ENCODE results near the gene BMP6.
"Not testable (repeated sequence)": the region's sequence is repeated elsewhere in the genome, so short reads cannot be mapped to it uniquely, and the experiment has no call there.

BMP6 gene

GRCh38 chr6:7805850-7806214, 79.9 kb downstream of the BMP6 start:
- H3K4me1 ChIP-seq (ENCODE audit: control insufficient read depth, insufficient read depth, low read length): peaks cover 5% of the 10 kb centered on the region; the same call in 1 of the 2 replicates
- no peaks in the 10 kb centered on the region for H3K27me3 ChIP-seq (ENCODE audit: control insufficient read depth, insufficient read depth, low read length)
- no peaks in the 10 kb centered on the region; the same call in 1 of the 2 replicates for H3K9me3 ChIP-seq (ENCODE audit: control insufficient read depth, insufficient read depth, low read length)
- no peak overlapping the region for H3K4me3 ChIP-seq (ENCODE audit: low read length)
- WGBS (ENCODE audit: insufficient coverage, insufficient read length): no CpG with 5 or more reads among the region's 6 CpGs
- no peaks in the 10 kb centered on the region for H3K36me3 ChIP-seq (ENCODE audit: control insufficient read depth, insufficient read depth, low read length)
- DNase-seq (ENCODE audit: low read depth, low spot score): no peak
- H3K27ac ChIP-seq (ENCODE audit: low read length): no peak overlapping the region

- Histone ChIP-seq H3K4me1 (ENCODE audit: control insufficient read depth, insufficient read depth, low read length) (peaks cover 5% of the 10 kb centered on the region; the same call in 1 of the 2 replicates), H3K4me3 (ENCODE audit: low read length) (no peak overlapping the region), H3K27me3 (ENCODE audit: control insufficient read depth, insufficient read depth, low read length) (no peaks in the 10 kb centered on the region), H3K9me3 (ENCODE audit: control insufficient read depth, insufficient read depth, low read length) (no peaks in the 10 kb centered on the region; the same call in 1 of the 2 replicates), H3K36me3 (ENCODE audit: control insufficient read depth, insufficient read depth, low read length) (no peaks in the 10 kb centered on the region), H3K27ac (ENCODE audit: low read length) (no peak overlapping the region)
- no CpG with 5 or more reads among the region's 1 CpG for WGBS (ENCODE audit: insufficient coverage, insufficient read length)
- DNase-seq (ENCODE audit: low read depth, low spot score): no peak
Measured at GRCh38 chr6:7806711-7807110, 80.8 kb downstream of the BMP6 start.

GRCh38 chr6:7809346-7809745, 83.4 kb downstream of the BMP6 start:
- WGBS (ENCODE audit: insufficient coverage, insufficient read length): no CpG with 5 or more reads among the region's 7 CpGs
- Histone ChIP-seq H3K27ac (ENCODE audit: low read length) (no peak overlapping the region), H3K36me3 (ENCODE audit: control insufficient read depth, insufficient read depth, low read length) (no peaks in the 10 kb centered on the region), H3K27me3 (ENCODE audit: control insufficient read depth, insufficient read depth, low read length) (no peaks in the 10 kb centered on the region), H3K9me3 (ENCODE audit: control insufficient read depth, insufficient read depth, low read length) (no peaks in the 10 kb centered on the region), H3K4me1 (ENCODE audit: control insufficient read depth, insufficient read depth, low read length) (no peaks in the 10 kb centered on the region), H3K4me3 (ENCODE audit: low read length) (no peak overlapping the region)
- DNase-seq (ENCODE audit: low read depth, low spot score): no peak

GRCh38 chr6:7811441-7811840, 85.5 kb downstream of the BMP6 start:
- DNase-seq (ENCODE audit: low read depth, low spot score): no peak
- H3K9me3 ChIP-seq (ENCODE audit: control insufficient read depth, insufficient read depth, low read length): no peaks in the 10 kb centered on the region
- H3K36me3 ChIP-seq (ENCODE audit: control insufficient read depth, insufficient read depth, low read length): no peaks in the 10 kb centered on the region
- no peak overlapping the region for H3K27ac ChIP-seq (ENCODE audit: low read length)
- WGBS (ENCODE audit: insufficient coverage, insufficient read length): 100% methylated on average over 2 of the region's 9 CpGs
- no peaks in the 10 kb centered on the region for H3K4me1 ChIP-seq (ENCODE audit: control insufficient read depth, insufficient read depth, low read length)
- no peak overlapping the region for H3K4me3 ChIP-seq (ENCODE audit: low read length)
- H3K27me3 ChIP-seq (ENCODE audit: control insufficient read depth, insufficient read depth, low read length): no peaks in the 10 kb centered on the region

- no CpG with 5 or more reads among the region's 2 CpGs for WGBS (ENCODE audit: insufficient coverage, insufficient read length)
- Histone ChIP-seq H3K4me1 (ENCODE audit: control insufficient read depth, insufficient read depth, low read length) (no peaks in the 10 kb centered on the region), H3K4me3 (ENCODE audit: low read length) (no peak overlapping the region), H3K9me3 (ENCODE audit: control insufficient read depth, insufficient read depth, low read length) (no peaks in the 10 kb centered on the region), H3K27ac (ENCODE audit: low read length) (no peak overlapping the region), H3K36me3 (ENCODE audit: control insufficient read depth, insufficient read depth, low read length) (no peaks in the 10 kb centered on the region), H3K27me3 (ENCODE audit: control insufficient read depth, insufficient read depth, low read length) (no peaks in the 10 kb centered on the region)
- DNase-seq (ENCODE audit: low read depth, low spot score): no peak
Measured at GRCh38 chr6:7812623-7813022, 86.7 kb downstream of the BMP6 start.

- H3K9me3 ChIP-seq (ENCODE audit: control insufficient read depth, insufficient read depth, low read length): no peaks in the 10 kb centered on the region
- H3K4me3 ChIP-seq (ENCODE audit: low read length): no peak overlapping the region
- no peaks in the 10 kb centered on the region for H3K4me1 ChIP-seq (ENCODE audit: control insufficient read depth, insufficient read depth, low read length)
- H3K36me3 ChIP-seq (ENCODE audit: control insufficient read depth, insufficient read depth, low read length): no peaks in the 10 kb centered on the region
- DNase-seq (ENCODE audit: low read depth, low spot score): no peak
- WGBS (ENCODE audit: insufficient coverage, insufficient read length): no CpG with 5 or more reads among the region's 1 CpG
- no peaks in the 10 kb centered on the region for H3K27me3 ChIP-seq (ENCODE audit: control insufficient read depth, insufficient read depth, low read length)
- no peak overlapping the region for H3K27ac ChIP-seq (ENCODE audit: low read length)
Measured at GRCh38 chr6:7813193-7813592, 87.3 kb downstream of the BMP6 start.

GRCh38 chr6:7813704-7814103, 87.8 kb downstream of the BMP6 start:
- Histone ChIP-seq H3K9me3 (ENCODE audit: control insufficient read depth, insufficient read depth, low read length) (no peaks in the 10 kb centered on the region), H3K4me1 (ENCODE audit: control insufficient read depth, insufficient read depth, low read length) (no peaks in the 10 kb centered on the region), H3K4me3 (ENCODE audit: low read length) (no peak overlapping the region), H3K27me3 (ENCODE audit: control insufficient read depth, insufficient read depth, low read length) (no peaks in the 10 kb centered on the region), H3K27ac (ENCODE audit: low read length) (no peak overlapping the region), H3K36me3 (ENCODE audit: control insufficient read depth, insufficient read depth, low read length) (no peaks in the 10 kb centered on the region)
- peak; percentile 11 for DNase-seq (ENCODE audit: low read depth, low spot score)
- no CpG with 5 or more reads among the region's 3 CpGs for WGBS (ENCODE audit: insufficient coverage, insufficient read length)

GRCh38 chr6:7815716-7816115, 89.8 kb downstream of the BMP6 start:
- Histone ChIP-seq H3K27me3 (ENCODE audit: control insufficient read depth, insufficient read depth, low read length) (no peaks in the 10 kb centered on the region), H3K36me3 (ENCODE audit: control insufficient read depth, insufficient read depth, low read length) (no peaks in the 10 kb centered on the region), H3K4me3 (ENCODE audit: low read length) (no peak overlapping the region), H3K27ac (ENCODE audit: low read length) (no peak overlapping the region), H3K9me3 (ENCODE audit: control insufficient read depth, insufficient read depth, low read length) (no peaks in the 10 kb centered on the region), H3K4me1 (ENCODE audit: control insufficient read depth, insufficient read depth, low read length) (no peaks in the 10 kb centered on the region)
- no CpG with 5 or more reads among the region's 5 CpGs for WGBS (ENCODE audit: insufficient coverage, insufficient read length)
- no peak for DNase-seq (ENCODE audit: low read depth, low spot score)

GRCh38 chr6:7817184-7817583, 91.3 kb downstream of the BMP6 start:
- not testable (repeated sequence) for H3K27me3 ChIP-seq (ENCODE audit: control insufficient read depth, insufficient read depth, low read length); H3K4me1 ChIP-seq (ENCODE audit: control insufficient read depth, insufficient read depth, low read length); H3K9me3 ChIP-seq (ENCODE audit: control insufficient read depth, insufficient read depth, low read length); H3K36me3 ChIP-seq (ENCODE audit: control insufficient read depth, insufficient read depth, low read length); DNase-seq (ENCODE audit: low read depth, low spot score); H3K4me3 ChIP-seq (ENCODE audit: low read length); H3K27ac ChIP-seq (ENCODE audit: low read length)
- no CpG with 5 or more reads among the region's 5 CpGs for WGBS (ENCODE audit: insufficient coverage, insufficient read length)

- Histone ChIP-seq H3K36me3 (ENCODE audit: control insufficient read depth, insufficient read depth, low read length) (no peaks in the 10 kb centered on the region), H3K4me3 (ENCODE audit: low read length) (no peak overlapping the region), H3K9me3 (ENCODE audit: control insufficient read depth, insufficient read depth, low read length) (no peaks in the 10 kb centered on the region), H3K27ac (ENCODE audit: low read length) (no peak overlapping the region), H3K4me1 (ENCODE audit: control insufficient read depth, insufficient read depth, low read length) (no peaks in the 10 kb centered on the region), H3K27me3 (ENCODE audit: control insufficient read depth, insufficient read depth, low read length) (no peaks in the 10 kb centered on the region)
- no peak for DNase-seq (ENCODE audit: low read depth, low spot score)
- WGBS (ENCODE audit: insufficient coverage, insufficient read length): no CpG with 5 or more reads among the region's 13 CpGs
Measured at GRCh38 chr6:7818257-7819214, 92.6 kb downstream of the BMP6 start.
